Right lobe of liver (tissue), 4 donors: ENCODE results near the gene OPCML.

Source experiments
- CTCF ChIP-seq, 4 donors: fragments of 200-600 bp in 3 of 4; fragments of 450-650 bp in 1 of 4; IDR thresholded peaks; one replicate each; pipeline versions ENCODE4 v1.5.1 to v1.8.0; 2016 to 2022; ENCODE audit warnings: antibody characterized with exemption in 4 of 4, mild to moderate bottlenecking in 2 of 4
- POLR2A ChIP-seq: fragments of 450-650 bp; IDR thresholded peaks from one replicate; pipeline ENCODE4 v1.6.1; 2017; ENCODE audit warnings: antibody characterized with exemption, mild to moderate bottlenecking
- donor health status: DM: no; HTN: no; CAD: no.
- donor health status: DM: no; HTN: no; CAD: no.
- donor health status: DM: no; HTN: yes; CAD: no.

- TF ChIP-seq CTCF (IDR thresholded peaks at IDR 0.05) (no peak), POLR2A (no peak)
Measured at GRCh38 chr11:133012803-133013202, 519.5 kb downstream of the OPCML start.
